K562 (cell line): Measurements from ENCODE around the gene CASR. TPM values are rescaled to one million over a fixed set of nuclear protein-coding genes. Genes with fewer than 3 reads are reported as not detected.

ENCODE experiments used
- ATAC-seq: fragments of 200-7000 bp; cut with Tn5 transposase; 3 replicates; pipeline ENCODE4 v1.9.1; 2020; ENCODE audit warnings: moderate library complexity
- BruUV-seq: library from RNA; stranded (reverse); fragments of 400-500 nt; replicated peaks from 2 replicates; lab custom pipeline; 2021; lab: Mats Ljungman, UMichigan
- CTCF ChIA-PET: fragments of 300-600 bp; formaldehyde crosslinking; extraction: SDS; loops from one replicate; lab custom pipeline; 2021; ENCODE audit warnings: low intra/inter-chr PET ratio; lab: Yijun Ruan, JAX
- POLR2A ChIA-PET: fragments of 300-600, 350-650 bp; sonication (Branson Sonifier 250); formaldehyde crosslinking; extraction: SDS; loops from one replicate; lab custom pipeline; 2021; ENCODE audit warnings: antibody characterized with exemption, inconsistent platforms; lab: Yijun Ruan, JAX
- DNase-seq, 4 experiments: peaks; one replicate each; pipeline versions ENCODE4 v3.0.0 to v3.0.0-alpha.2; 2011 to 2018; ENCODE audit warnings: low spot score in 3 of 4, mixed read lengths in 3 of 4; ENCODE audit errors: extremely low read depth in 1 of 4
- FAIRE-seq: peaks from 2 replicates; lab custom pipeline; 2011; peaks lifted over from hg19 to GRCh38; lab: Jason Lieb, UNC
- H2AFZ ChIP-seq: 2 replicates; pipeline ENCODE4 v1.6.0; 2011; ENCODE audit warnings: low read depth, low read length, control low read depth, inconsistent platforms
- H3K27ac ChIP-seq: fragments of 200-600 bp; 3 replicates; pipeline ENCODE4 v1.8.0; 2011; ENCODE audit warnings: low read depth, mild to moderate bottlenecking, control low read depth, inconsistent platforms, low read length, moderate library complexity, mixed read lengths; ENCODE audit errors: extremely low read depth
- H3K27me3 ChIP-seq, 2 experiments: fragments of 300-600 bp in 1 of 2; 2 replicates in 1 of 2; 3 replicates in 1 of 2; pipeline versions ENCODE4 v1.6.0 to v1.8.0; 2011; ENCODE audit warnings: inconsistent platforms in 2 of 2, low read length in 2 of 2, mild to moderate bottlenecking in 1 of 2, mixed read lengths in 1 of 2, moderate library complexity in 1 of 2; ENCODE audit not compliant: control insufficient read depth in 2 of 2, insufficient read depth in 2 of 2
- H3K36me3 ChIP-seq: fragments of 300-600 bp; 3 replicates; pipeline ENCODE4 v1.8.0; 2011; ENCODE audit warnings: mild to moderate bottlenecking, low read length, inconsistent platforms; ENCODE audit not compliant: control insufficient read depth, insufficient read depth
- H3K4me1 ChIP-seq, 2 experiments: fragments of 200-600 bp in 1 of 2; replicated peaks in 1 of 2; 2 replicates in 1 of 2; 3 replicates in 1 of 2; pipeline versions ENCODE4 v1.5.1 to v1.8.0; 2011; ENCODE audit warnings: inconsistent platforms in 2 of 2, low read length in 2 of 2, mild to moderate bottlenecking in 1 of 2, mixed read lengths in 1 of 2, moderate library complexity in 1 of 2; ENCODE audit not compliant: control insufficient read depth in 2 of 2, insufficient read depth in 2 of 2
- H3K4me2 ChIP-seq: 2 replicates; pipeline ENCODE4 v1.6.1; 2011; ENCODE audit warnings: low read length, control low read depth, inconsistent platforms, mixed read lengths; ENCODE audit not compliant: insufficient read depth
- H3K4me3 ChIP-seq: fragments of 200-600 bp; sonication (generic), shearing (Covaris generic); 2 replicates; pipeline ENCODE4 v1.5.1; 2016; ENCODE audit warnings: control low read depth, inconsistent platforms
- H3K79me2 ChIP-seq: fragments of 200-600 bp; 3 replicates; pipeline ENCODE4 v1.8.0; 2011; ENCODE audit warnings: low read length, inconsistent platforms; ENCODE audit not compliant: control insufficient read depth, insufficient read depth
- H3K9ac ChIP-seq, 2 experiments: 2 replicates each; pipeline versions ENCODE4 v1.6.0 to v1.6.1; 2011; ENCODE audit warnings: low read depth in 2 of 2, low read length in 2 of 2, control low read depth in 1 of 2, inconsistent platforms in 1 of 2, mild to moderate bottlenecking in 1 of 2, mixed read lengths in 1 of 2; ENCODE audit not compliant: insufficient read depth in 1 of 2
- H3K9me1 ChIP-seq: one replicate; pipeline ENCODE4 v1.6.0; 2011; ENCODE audit warnings: inconsistent platforms, mild to moderate bottlenecking, low read length, moderate library complexity; ENCODE audit not compliant: control insufficient read depth, insufficient read depth
- H3K9me3 ChIP-seq: replicated peaks from 2 replicates; pipeline ENCODE4 v1.5.1; 2011; ENCODE audit warnings: low read depth, low read length, inconsistent platforms; ENCODE audit not compliant: control insufficient read depth, insufficient read depth
- H4K20me1 ChIP-seq: replicated peaks from 2 replicates; pipeline ENCODE4 v1.6.1; 2011; ENCODE audit warnings: low read length, inconsistent platforms, mixed read lengths; ENCODE audit not compliant: control insufficient read depth, insufficient read depth
- BCL6 ChIP-seq: fragments of 250-450 bp; sonication (Bioruptor Pico); IDR thresholded peaks from 2 replicates; pipeline ENCODE4 v1.4.0; 2020
- EHMT2 ChIP-seq: fragments of 450-650 bp; IDR thresholded peaks from 2 replicates; pipeline ENCODE4 v1.6.1; 2018; ENCODE audit warnings: antibody characterized with exemption
- ETV5 ChIP-seq: sonication (generic); formaldehyde crosslinking; IDR thresholded peaks from 2 replicates; pipeline ENCODE4 v1.4.0; 2020; ENCODE audit warnings: low read depth, mild to moderate bottlenecking, missing genetic modification reagents
- FOSL1 ChIP-seq: fragments of 200-800 bp; sonication (Bioruptor generic); conservative IDR thresholded peaks from 2 replicates; pipeline ENCODE4 v1.6.1; 2016; ENCODE audit warnings: missing genetic modification characterization, missing compliant biosample characterization
- KAT7 ChIP-seq: sonication (generic); formaldehyde crosslinking; IDR thresholded peaks from 2 replicates; pipeline ENCODE4 v1.8.0; 2022; ENCODE audit warnings: missing genetic modification reagents, mild to moderate bottlenecking, borderline replicate concordance
- SMARCA4 ChIP-seq: fragments of 450-650 bp; IDR thresholded peaks from 2 replicates; pipeline ENCODE4 v1.6.1; 2016
- SOX6 ChIP-seq: fragments of 450-650 bp; IDR thresholded peaks from 2 replicates; pipeline ENCODE4 v1.6.1; 2014; ENCODE audit warnings: mild to moderate bottlenecking
- ZNF174 ChIP-seq: fragments of 250-450 bp; sonication (Bioruptor Pico); IDR thresholded peaks from 2 replicates; pipeline ENCODE4 v1.4.0; 2020; ENCODE audit warnings: mild to moderate bottlenecking
- ZNF3 ChIP-seq: fragments of 250-450 bp; sonication (Bioruptor Pico); IDR thresholded peaks from 2 replicates; pipeline ENCODE4 v1.5.0; 2021; ENCODE audit warnings: mild to moderate bottlenecking, moderate library complexity
- WGBS: fragments of 100-300 bp; shearing (Covaris generic); methylation state at CpG from one replicate; pipeline ENCODE4 v1.1.6; 2016; ENCODE audit warnings: low coverage, mixed read lengths; ENCODE audit not compliant: insufficient coverage; ENCODE audit errors: missing lambda C conversion rate; 5-methylcytosine and 5-hydroxymethylcytosine counted together
- in situ Hi-C: fragments of 300-500 bp; cut with MboI; formaldehyde crosslinking; loops from 4 replicates; pipeline ENCODE4 v1.15.0; 2018; ENCODE audit warnings: inconsistent platforms, mixed read lengths
- intact Hi-C: fragments of 100-400 bp; cut with micrococcal nuclease; formaldehyde crosslinking; loops from 2 replicates; pipeline ENCODE4 v1.14.2; 2022
- polyA plus RNA-seq, 8 experiments: library from polyadenylated mRNA; depleted of rRNA in 4 of 8; stranded (reverse) in 5 of 8; unstranded in 3 of 8; fragments of >200 nt; fragmentation: Nextera tagmentation in 2 of 8; fragmentation: Illumina TruSeq in 1 of 8; extraction: Ambion mirVana in 2 of 8; extraction: Trizol in 1 of 8; gene quantifications; 2 replicates each; pipeline versions ENCODE4 v1.2.1 to v1.2.3, GENCODE V29; 2011 to 2014; ENCODE audit warnings: inconsistent platforms in 1 of 8, missing spikeins in 1 of 8
- total RNA-seq, 7 experiments: library from RNA; depleted of rRNA in 6 of 7; stranded (reverse); fragments of >200 nt in 6 of 7; fragmentation: Illumina TruSeq in 2 of 7; extraction: Trizol in 2 of 7; gene quantifications; 2 replicates each; pipeline versions ENCODE4 v1.2.1 to v1.2.3, GENCODE V29; 2011 to 2021; ENCODE audit warnings: low replicate concordance in 1 of 7
- TF ChIP-seq, protein P1 (sequence below): fragments of 450-650 bp; IDR thresholded peaks from 2 replicates; pipeline ENCODE4 v1.6.1; 2018; ENCODE audit warnings: mild to moderate bottlenecking, low read depth; ENCODE audit not compliant: partially characterized antibody

Gene CASR
- total and polyA plus RNA-seq, 9 of the 15 experiments (the other 6 are each of a cell fraction or from before 2014, with no cell fraction given): not detected

DNA sequence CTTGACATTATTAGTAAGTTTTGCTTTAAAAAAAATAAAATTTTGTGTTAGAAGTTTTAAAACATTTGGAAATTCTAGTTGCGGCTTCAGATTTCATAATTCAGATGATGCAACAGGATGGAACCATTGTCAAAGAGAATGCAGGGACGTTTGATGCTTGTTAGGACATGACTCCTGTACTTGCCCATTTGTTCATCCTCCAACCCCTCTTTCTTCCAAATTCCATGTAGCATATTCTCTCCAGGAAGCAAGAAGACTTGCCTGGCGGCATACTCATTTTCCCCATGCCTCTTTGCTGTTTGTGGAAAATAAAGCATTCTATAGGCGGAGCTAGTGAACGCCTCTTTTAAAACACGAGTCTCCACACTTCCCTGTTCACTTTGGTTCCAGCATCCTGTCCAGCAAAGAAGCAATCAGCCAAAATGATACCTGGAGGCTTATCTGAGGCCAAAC, 141.4 kb downstream of the CASR start, which contains the start of gene CSTA (continued):
- no peak for TF ChIP-seq SMARCA4

GRCh38 chr3:122325769-122326168, 142.3 kb downstream of the CASR start:
- ATAC-seq: no peak
- BruUV-seq: no TSS peak
- no peak for FAIRE-seq

DNA sequence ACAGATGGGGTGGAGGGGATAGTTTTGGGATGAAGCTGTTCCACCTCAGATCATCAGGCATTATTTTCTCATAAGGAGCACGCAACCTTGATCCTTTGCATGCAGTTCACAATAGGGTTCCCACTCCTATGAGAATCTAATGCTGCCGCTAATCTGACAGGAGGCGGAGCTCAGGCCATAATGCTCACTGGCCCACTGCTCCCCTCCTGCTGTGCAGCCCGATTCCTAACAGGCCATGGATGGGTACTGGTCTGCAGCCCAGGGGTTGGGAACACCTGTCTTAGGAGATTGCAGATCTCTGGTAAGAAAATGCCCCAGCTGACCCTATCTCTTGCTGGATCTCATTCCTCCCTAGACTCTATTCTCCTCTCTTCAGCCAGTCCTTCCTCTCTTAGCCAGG, 148.4 kb downstream of the CASR start:
- no peak overlapping the region for H3K9ac ChIP-seq
- DNase-seq (no peak), ATAC-seq (no peak), FAIRE-seq (no peak)
- no peak overlapping the region for H3K27ac ChIP-seq
- 8% methylated on average over 4 of the region's 4 CpGs for WGBS
- no TSS peak for BruUV-seq
- H3K4me1 ChIP-seq: no peaks in the 10 kb centered on the region
- H3K79me2 ChIP-seq: no peaks in the 10 kb centered on the region
- no peaks in the 10 kb centered on the region for H3K9me1 ChIP-seq
- H4K20me1 ChIP-seq: no peaks in the 10 kb centered on the region
- no peak overlapping the region for H3K4me2 ChIP-seq
- H3K27me3 ChIP-seq: no peaks in the 10 kb centered on the region; a peak in 2 of 5 replicates
- ChIA-PET POLR2A (interaction anchor here (1.0 kb wide), 1 partner anchor 26 kb away, joined by 3 read pairs; no protein-coding TSS in a partner anchor), CTCF (no interaction called here)
- H3K9me3 ChIP-seq: no peaks in the 10 kb centered on the region
- H3K4me3 ChIP-seq: no peak overlapping the region
- no peak overlapping the region for H2AFZ ChIP-seq
- intact Hi-C loops: no loop called here
- in situ Hi-C loops: no loop called here
- TF ChIP-seq FOSL1: no peak
- TF ChIP-seq, protein P1, sequence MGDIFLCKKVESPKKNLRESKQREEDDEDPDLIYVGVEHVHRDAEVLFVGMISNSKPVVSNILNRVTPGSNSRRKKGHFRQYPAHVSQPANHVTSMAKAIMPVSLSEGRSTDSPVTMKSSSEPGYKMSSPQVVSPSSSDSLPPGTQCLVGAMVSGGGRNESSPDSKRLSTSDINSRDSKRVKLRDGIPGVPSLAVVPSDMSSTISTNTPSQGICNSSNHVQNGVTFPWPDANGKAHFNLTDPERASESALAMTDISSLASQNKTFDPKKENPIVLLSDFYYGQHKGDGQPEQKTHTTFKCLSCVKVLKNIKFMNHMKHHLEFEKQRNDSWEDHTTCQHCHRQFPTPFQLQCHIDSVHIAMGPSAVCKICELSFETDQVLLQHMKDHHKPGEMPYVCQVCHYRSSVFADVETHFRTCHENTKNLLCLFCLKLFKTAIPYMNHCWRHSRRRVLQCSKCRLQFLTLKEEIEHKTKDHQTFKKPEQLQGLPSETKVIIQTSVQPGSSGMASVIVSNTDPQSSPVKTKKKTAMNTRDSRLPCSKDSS: no peak
- no peak for TF ChIP-seq KAT7 (CRISPR knock-in tag)
- TF ChIP-seq EHMT2: no peak
- no peak for TF ChIP-seq ETV5
- TF ChIP-seq SOX6: no peak
- no peak for TF ChIP-seq ZNF174
- no peak for TF ChIP-seq BCL6 (CRISPR knock-in tag)
- H3K36me3 ChIP-seq: no peaks in the 10 kb centered on the region

More at GRCh38 chr3:122325769-122326168, 142.3 kb downstream of the CASR start:
- Histone ChIP-seq H3K27me3 (no peaks in the 10 kb centered on the region), H3K9me1 (no peaks in the 10 kb centered on the region), H3K9ac (no peak overlapping the region), H3K4me1 (no peaks in the 10 kb centered on the region), H2AFZ (no peak overlapping the region), H3K79me2 (no peaks in the 10 kb centered on the region), H3K4me2 (no peak overlapping the region), H3K36me3 (no peaks in the 10 kb centered on the region), H3K4me3 (no peak overlapping the region), H4K20me1 (no peaks in the 10 kb centered on the region), H3K9me3 (no peaks in the 10 kb centered on the region), H3K27ac (no peak overlapping the region)
- no peak for TF ChIP-seq ZNF3 (CRISPR knock-in tag)
- intact Hi-C loops (no loop called here), in situ Hi-C loops (no loop called here)
- no peak for DNase-seq
- CTCF ChIA-PET: no interaction called here
- WGBS: 16% methylated on average over 3 of the region's 3 CpGs
- POLR2A ChIA-PET: no interaction called here
